ENCODE data around the gene TMEM45B. TPM values are rescaled to one million over a fixed set of nuclear protein-coding genes. Genes with fewer than 3 reads are reported as not detected.
A peak's percentile ranks its signal among the peaks of the same experiment; 100 is the strongest.
"Not testable (repeated sequence)": the region's sequence is repeated elsewhere in the genome, so short reads cannot be mapped to it uniquely, and the experiment has no call there.

TMEM45B gene
- total RNA-seq, 1 experiment from 2014 or later: not detected

DNA sequence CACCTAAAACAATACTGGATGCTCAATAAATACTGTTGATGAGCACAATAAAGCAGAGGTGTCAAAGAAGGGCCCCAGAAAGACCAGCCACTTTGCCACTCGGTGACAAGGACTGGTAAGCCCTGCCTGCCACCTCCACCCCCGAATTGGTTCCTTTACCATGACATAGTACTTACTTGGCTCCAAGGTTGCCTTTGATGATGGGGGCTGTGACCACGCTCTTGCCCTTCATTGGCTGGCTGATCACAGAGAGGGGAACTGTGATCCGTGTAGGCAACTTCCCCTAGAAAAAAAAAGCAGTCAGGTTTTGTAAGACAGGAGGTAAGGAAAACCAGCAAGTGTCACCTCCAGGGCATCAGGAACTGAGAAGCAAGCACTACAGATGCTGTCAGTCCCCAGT lies 50.1 kb downstream of the TMEM45B start:
- H3K9me3 ChIP-seq: no peaks in the 10 kb centered on the region
- DNase-seq: no peak
- H3K4me3 ChIP-seq: no peak overlapping the region
- H3K36me3 ChIP-seq: peaks cover 56% of the 10 kb centered on the region
- H3K27me3 ChIP-seq: no peaks in the 10 kb centered on the region

DNA sequence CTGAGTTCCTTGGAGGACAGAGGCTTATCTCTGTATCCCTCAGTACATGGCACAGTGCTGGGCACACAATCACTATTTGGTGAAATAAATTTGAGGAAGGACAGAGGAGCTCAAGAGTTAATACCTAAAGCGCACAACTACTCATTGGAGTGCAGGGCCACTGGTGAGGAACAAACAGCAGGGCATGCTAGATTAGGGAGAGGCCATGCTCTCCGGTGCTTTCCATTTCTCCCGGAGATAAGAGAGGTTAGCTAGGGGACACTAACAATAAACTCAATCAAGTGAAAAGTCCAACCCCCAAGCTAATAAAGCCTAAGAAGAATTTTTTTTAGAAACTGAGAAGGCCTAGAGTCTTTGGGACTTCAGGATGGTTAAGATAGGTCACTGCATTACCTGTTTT lies 50.7 kb downstream of the TMEM45B start:
- Histone ChIP-seq H3K27me3 (no peaks in the 10 kb centered on the region), H3K36me3 (peaks cover 54% of the 10 kb centered on the region), H3K9me3 (no peaks in the 10 kb centered on the region), H3K4me3 (no peak overlapping the region)
- DNase-seq: no peak

DNA sequence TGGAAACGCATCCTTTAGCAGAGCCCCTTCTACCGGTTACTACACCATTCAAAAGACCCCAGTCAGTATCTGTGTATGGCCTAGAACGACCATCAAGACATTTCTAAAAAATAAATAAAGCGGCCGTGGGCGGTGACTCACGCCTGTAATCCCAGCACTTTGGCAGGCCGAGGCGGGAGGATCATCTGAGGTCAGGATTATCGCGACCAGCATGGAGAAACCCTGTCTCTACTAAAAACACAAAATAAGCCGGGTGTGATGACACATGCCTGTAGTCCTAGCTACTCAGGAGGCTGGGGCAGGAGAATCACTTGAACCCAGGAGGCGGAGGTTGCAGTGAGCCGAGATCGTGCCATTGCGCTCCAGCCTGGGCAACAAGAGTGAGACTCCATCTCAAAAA lies 53.0 kb downstream of the TMEM45B start:
- H3K4me3 ChIP-seq, H3K9me3 ChIP-seq, H3K27me3 ChIP-seq: not testable (repeated sequence)
- H3K36me3 ChIP-seq: peaks cover 60% of the 10 kb centered on the region
- DNase-seq: peak; percentile 34

DNA sequence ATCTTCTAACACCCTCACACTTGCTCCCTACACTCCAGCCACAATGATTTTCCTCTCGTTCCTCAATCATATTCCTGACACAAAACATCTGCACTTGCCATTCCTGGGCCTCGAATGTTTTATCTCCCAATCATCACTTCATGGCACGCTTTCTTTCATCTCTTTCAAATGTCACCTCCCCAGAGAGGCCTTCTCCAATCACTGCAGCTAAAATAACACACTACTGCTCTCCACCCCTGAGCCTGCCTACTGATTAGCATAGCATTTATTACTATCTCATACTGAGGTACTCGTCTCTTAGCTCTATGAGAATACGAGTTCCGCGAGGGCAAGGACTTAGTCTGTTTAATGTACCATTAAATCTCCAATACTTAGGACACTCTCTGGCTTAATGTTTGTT lies 56.3 kb downstream of the TMEM45B start:
- Histone ChIP-seq H3K36me3 (peaks cover 70% of the 10 kb centered on the region), H3K9me3 (no peaks in the 10 kb centered on the region), H3K27me3 (no peaks in the 10 kb centered on the region), H3K4me3 (no peak overlapping the region)
- no peak for DNase-seq

DNA sequence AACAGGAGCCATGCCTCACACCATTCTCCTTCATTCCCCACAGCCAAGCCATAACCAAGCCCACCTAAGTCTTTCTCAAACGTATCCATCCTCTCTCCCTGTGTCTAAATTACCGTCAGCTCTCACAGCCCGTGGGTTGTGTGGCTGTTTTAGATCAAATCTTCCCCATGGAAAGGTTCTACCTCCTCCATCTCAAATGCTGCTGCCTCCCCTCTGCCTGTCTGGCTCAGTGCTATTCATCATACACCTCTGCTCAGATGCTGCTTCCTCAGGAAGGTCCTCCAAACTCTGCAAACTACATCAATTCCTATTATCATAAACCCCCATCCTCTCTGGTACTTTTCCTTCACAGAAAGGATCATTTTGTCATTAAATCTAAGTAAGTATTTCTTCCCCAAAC lies 64.7 kb downstream of the TMEM45B start:
- H3K36me3 ChIP-seq: peaks cover 79% of the 10 kb centered on the region
- no peaks in the 10 kb centered on the region for H3K9me3 ChIP-seq
- no peak for DNase-seq
- no peaks in the 10 kb centered on the region for H3K27me3 ChIP-seq
- H3K4me3 ChIP-seq: no peak overlapping the region

DNA sequence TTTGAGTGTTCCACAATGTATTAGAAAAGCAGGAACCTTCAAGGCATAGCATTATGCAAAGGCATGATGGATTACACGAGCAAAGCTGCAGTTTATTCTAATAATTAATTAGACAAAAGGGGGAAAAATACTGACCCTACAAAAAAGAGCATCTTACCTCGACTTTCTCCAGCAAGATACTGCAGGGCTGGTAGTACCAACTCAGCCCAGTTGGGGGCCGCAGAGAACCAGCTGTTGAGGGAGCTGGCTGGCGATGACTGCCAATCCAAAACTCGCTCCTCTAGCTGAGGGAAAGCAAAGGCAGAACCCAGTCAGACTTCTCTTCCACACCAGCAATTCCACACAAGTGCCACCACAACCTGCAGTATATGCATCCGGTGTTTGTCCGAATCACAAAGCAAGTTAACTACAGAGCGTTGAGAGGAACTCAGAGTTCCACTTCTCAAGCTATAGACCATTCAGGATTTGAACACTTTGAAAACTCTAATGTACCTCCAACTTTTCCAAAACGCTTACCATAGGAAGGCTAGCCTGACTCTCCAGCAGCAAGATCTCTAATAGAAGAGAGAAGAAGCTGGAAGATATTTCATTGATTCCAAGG lies 66.0 kb downstream of the TMEM45B start:
- Histone ChIP-seq H3K27me3 (no peaks in the 10 kb centered on the region), H3K4me3 (no peak overlapping the region), H3K36me3 (peaks cover 84% of the 10 kb centered on the region), H3K9me3 (no peaks in the 10 kb centered on the region)
- peak; percentile 34 for DNase-seq

DNA sequence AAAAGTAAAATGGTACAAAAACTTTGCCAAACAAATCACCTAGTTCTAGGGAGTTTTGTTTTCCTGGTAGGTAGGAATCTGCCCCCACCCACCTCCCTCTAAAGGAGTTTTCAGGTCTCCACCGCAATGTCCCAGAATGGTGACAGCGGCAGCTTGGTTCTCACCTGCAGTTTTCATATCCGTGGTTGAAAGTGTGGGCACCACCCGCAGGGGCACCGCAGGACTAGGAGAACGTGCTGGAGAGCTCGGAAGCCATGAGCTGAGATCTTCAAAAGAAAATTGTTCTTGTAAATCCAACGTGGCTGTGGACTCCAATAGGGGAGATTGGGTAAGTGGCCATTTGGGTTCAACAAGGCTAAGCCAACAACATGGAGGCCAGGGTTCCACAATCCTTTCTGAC lies 68.9 kb downstream of the TMEM45B start:
- Histone ChIP-seq H3K36me3 (peaks cover 91% of the 10 kb centered on the region), H3K4me3 (no peak overlapping the region), H3K9me3 (no peaks in the 10 kb centered on the region), H3K27me3 (no peaks in the 10 kb centered on the region)
- no peak for DNase-seq

DNA sequence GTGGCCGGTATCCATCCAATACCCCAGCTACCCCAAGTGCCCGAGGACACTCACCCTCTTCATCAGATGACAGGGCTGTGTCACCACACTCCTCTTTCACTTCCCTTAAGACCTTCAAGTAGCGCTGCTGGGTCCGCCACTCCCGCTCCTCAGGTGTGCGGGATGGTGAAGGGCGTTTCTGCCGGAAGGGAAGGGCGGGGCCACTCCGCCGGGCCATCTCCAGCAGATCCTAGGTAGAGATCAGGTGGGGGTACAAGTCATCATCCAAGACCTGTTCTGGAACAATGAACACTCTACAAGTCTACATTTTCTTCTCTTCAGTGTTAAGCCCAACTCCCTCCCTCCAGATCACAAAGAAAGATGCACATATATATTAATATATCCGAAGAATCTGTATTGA lies 69.7 kb downstream of the TMEM45B start:
- Histone ChIP-seq H3K4me3 (no peak overlapping the region), H3K36me3 (peaks cover 90% of the 10 kb centered on the region), H3K9me3 (no peaks in the 10 kb centered on the region), H3K27me3 (no peaks in the 10 kb centered on the region)
- DNase-seq: no peak

DNA sequence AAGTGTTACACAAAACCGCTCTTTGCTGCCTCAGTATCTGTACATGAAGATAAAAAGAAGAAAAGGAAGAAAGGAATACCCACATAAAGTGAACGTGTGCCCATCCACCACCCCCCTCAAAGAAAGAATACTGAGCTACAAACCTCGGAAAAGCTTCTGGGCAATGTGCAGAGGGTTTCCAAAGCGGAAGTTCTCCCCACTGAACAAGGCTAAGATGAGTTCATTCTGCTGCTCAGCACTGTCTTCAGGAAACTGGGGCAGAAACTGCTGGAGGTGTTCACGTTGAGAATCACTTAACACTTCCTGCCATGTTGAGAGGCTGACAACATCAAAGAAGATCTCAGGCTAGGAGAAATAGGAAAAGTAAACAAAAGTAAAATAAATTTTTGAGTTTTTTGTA lies 72.8 kb downstream of the TMEM45B start:
- DNase-seq: no peak
- H3K9me3 ChIP-seq: no peaks in the 10 kb centered on the region
- peaks cover 83% of the 10 kb centered on the region for H3K36me3 ChIP-seq
- H3K4me3 ChIP-seq: no peak overlapping the region
- no peaks in the 10 kb centered on the region for H3K27me3 ChIP-seq

DNA sequence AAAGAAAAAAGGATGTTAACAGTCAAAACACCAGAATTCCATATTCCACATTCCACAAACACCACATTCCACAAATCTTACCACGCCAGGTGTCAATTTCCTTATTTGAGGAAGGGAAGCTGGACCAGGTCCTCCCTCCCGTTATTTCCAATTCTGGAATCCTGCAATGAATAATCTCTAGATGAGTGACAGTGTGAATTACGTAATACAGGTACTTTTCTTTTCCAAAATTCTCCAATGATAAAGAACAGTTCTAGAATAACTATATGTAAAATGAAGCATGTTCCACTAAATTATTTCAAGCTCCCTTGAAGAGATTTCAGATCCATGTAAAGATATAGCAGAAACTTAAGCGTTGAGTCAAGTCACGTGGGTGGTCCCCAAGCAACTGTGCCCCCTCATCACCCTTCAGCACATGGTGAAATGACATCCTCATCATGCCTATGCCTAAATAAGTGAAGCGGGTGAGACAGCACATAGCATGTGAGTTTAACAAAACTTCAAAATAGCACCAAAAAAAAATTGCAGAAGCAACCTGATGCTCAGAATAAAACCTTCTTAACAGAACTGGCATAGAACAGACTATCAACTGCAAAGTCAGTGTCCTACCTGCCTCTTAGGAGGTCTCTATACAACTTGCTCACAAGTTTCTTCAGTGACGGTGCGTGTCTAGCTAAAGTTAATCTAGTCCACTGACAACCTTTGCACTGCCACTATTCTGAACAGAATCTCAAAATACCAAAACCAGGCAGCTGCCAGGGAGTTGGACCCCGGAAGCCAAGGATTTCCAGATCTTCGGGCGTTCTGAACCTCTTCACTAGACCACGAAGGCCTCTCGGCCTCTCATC lies 78.9 kb downstream of the TMEM45B start:
- H3K9me3 ChIP-seq: no peaks in the 10 kb centered on the region
- no peak for DNase-seq
- H3K27me3 ChIP-seq: no peaks in the 10 kb centered on the region
- peaks cover 31% of the 10 kb centered on the region for H3K36me3 ChIP-seq
- H3K4me3 ChIP-seq: peak overlapping the region; percentile 93

DNA sequence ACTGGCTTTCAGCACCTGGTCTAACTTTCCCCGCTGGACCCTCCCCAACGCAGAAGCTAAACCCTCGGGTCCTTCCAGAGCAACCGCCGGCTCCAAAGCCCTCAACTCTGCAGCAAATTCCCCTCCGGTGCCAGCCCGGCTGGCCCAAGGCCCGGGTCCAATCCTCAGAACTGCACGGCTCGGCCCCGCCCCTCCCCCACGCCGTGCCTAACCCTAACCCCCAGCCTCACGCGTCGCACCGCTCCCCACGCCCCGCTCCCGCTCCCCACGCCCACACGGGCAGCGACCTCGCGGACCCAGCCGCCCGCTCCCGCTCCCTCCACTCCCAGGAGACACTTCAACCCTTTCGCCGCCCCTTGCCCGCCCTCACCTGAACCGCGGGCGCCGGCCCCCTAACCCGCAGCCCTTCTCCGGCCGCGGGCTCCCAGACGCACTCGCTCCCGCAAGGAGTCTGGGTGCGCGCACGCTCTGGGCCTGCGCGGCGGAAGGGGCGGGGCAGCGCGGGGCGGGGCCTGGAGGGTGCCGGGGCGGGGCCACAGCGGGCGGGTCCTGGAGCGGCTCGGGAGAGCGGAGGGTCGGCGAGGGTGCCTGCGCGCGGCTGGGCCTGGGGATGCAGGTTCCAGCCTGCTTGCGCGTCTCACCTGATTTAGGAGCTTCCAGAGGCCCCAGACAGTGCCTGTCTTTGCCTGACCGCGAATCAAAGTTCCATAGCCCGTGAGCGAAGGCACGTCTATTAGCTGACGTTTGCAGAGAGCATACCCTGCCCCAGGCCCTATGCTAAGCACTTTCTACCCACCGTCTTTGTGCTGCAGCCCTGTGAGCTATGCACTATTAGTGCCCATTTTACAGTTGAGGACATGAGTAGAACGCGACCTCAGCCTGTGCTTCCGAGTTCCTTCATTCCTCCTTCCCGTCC lies 79.7 kb downstream of the TMEM45B start, which contains the start of gene NFRKB:
NFRKB (minus strand) TSS at position 453 of the 916 bp plus-strand sequence. CDS start 2,729 bp downstream, outside the sequence.
- Histone ChIP-seq H3K27me3 (no peaks in the 10 kb centered on the region), H3K9me3 (no peaks in the 10 kb centered on the region), H3K36me3 (peaks cover 26% of the 10 kb centered on the region), H3K4me3 (peak within 1 kb of the TSS; percentile 93)
- DNase-seq: peak; percentile 77

DNA sequence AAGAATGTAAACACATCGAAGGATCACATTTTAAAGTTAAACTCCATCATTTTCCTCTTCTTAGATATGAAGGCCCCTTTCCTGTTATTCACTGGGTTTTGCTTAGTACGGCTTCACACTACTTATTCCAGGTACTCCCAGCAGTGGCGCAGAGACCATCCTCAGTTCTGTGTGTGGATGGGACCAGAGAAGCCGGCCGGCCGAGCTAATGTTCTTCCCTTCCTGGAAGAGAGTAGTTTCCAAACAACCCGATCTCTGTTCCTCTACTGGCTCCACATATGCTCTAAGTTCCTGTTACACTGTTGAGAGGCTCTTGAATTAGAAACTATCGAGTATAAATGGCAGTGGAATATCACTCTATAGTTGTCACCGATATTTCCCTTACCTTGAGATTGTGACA lies 80.4 kb downstream of the TMEM45B start:
- H3K36me3 ChIP-seq: peaks cover 21% of the 10 kb centered on the region

DNA sequence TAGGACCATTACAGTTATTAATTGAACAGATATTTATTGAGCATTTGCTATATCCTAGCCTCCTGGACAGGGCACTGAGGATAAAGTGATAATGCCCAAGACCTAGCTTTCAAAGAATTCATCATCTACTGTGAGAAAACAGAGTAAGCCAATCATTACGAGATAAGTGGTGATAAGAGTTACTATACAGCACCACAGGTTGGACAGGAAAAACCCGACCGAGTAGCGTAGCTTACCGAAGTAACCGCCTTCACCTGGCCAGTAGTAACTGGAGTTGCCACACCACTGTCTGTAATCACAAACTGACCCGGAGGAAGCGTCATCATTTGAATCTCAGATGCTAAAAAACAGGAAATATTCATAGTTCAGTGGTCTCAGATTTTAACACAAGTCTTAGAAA lies 89.8 kb downstream of the TMEM45B start:
- Histone ChIP-seq H3K27me3 (no peaks in the 10 kb centered on the region), H3K36me3 (peaks cover 15% of the 10 kb centered on the region), H3K9me3 (no peaks in the 10 kb centered on the region), H3K4me3 (no peak overlapping the region)
- DNase-seq: no peak

More for the DNA sequence above, 80.4 kb downstream of the TMEM45B start:
- Histone ChIP-seq H3K4me3 (peak overlapping the region; percentile 93), H3K9me3 (no peaks in the 10 kb centered on the region), H3K27me3 (no peaks in the 10 kb centered on the region)
- DNase-seq: no peak

Other genes with a start within 250 kb of the TMEM45B start
- 10.8 and 17.7 TPM in 2 replicates for gene NFRKB, start 79.7 kb downstream of the TMEM45B start, total RNA-seq (2014; rRNA removed; shearing (Covaris generic); ENCODE audit: low replicate concordance)
- 3.6 and 4.9 TPM in 2 replicates for gene PRDM10, start 187.0 kb downstream of the TMEM45B start, total RNA-seq (2014; rRNA removed; shearing (Covaris generic); ENCODE audit: low replicate concordance)

Measured in MG63 (cell line).